KOPT-K1 (cell line): ENCODE measurements around the gene IDE.
"Not testable (repeated sequence)": the region's sequence is repeated elsewhere in the genome, so short reads cannot be mapped to it uniquely, and the experiment has no call there.

Experiments
- H3K27ac ChIP-seq: fragments of 200-600 bp; sonication (generic); 2 replicates; pipeline ENCODE4 v1.5.1; 2016; ENCODE audit warnings: antibody characterized with exemption, mild to moderate bottlenecking, low read depth, low read length; ENCODE audit not compliant: poor library complexity, severe bottlenecking
- H3K36me3 ChIP-seq: fragments of 200-600 bp; sonication (generic); 2 replicates; pipeline ENCODE4 v1.5.1; 2017; ENCODE audit warnings: antibody characterized with exemption, mild to moderate bottlenecking, low read length, moderate library complexity; ENCODE audit not compliant: insufficient read depth
- H3K9me3 ChIP-seq: fragments of 200-600 bp; sonication (generic); 2 replicates; pipeline ENCODE4 v1.5.1; 2017; ENCODE audit warnings: antibody characterized with exemption, low read length, mild to moderate bottlenecking; ENCODE audit not compliant: insufficient read depth, poor library complexity, severe bottlenecking

IDE gene

GRCh38 chr10:92573798-92574547 lies at the start of gene IDE:
Gene IDE, minus strand, starts transcription at chr10:92574093. Its CDS starts 74 bp downstream, at chr10:92574019.
- Histone ChIP-seq H3K27ac (peak within 1 kb of the TSS; percentile 76), H3K36me3 (peaks cover 7% of the 10 kb centered on the region), H3K9me3 (no peaks in the 10 kb centered on the region)

GRCh38 chr10:92619368-92619767 lies 45.5 kb upstream of the IDE start:
- Histone ChIP-seq H3K36me3 (peaks cover 100% of the 10 kb centered on the region), H3K9me3 (no peaks in the 10 kb centered on the region), H3K27ac (no peak overlapping the region)

DNA sequence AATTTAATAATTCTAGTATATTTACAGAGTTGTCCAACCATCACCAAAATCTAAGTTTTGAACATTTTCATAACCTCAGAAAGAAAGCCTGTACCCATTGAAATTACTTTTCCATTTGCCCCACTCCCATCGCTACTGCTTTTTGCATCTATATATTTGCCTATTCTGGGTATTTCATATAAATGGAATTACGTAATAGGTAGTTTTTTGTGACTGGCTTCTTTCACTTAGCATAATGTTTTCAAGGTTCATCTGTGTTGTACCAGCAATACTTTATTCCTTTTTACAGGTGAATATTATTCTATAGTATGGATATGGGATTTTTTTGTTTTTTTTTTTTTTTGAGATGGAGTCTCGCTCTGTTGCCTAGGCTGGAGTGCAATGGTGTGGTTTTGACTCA lies 41.6 kb upstream of the IDE start:
- Histone ChIP-seq H3K27ac (no peak overlapping the region), H3K9me3 (no peaks in the 10 kb centered on the region), H3K36me3 (peaks cover 96% of the 10 kb centered on the region)

DNA sequence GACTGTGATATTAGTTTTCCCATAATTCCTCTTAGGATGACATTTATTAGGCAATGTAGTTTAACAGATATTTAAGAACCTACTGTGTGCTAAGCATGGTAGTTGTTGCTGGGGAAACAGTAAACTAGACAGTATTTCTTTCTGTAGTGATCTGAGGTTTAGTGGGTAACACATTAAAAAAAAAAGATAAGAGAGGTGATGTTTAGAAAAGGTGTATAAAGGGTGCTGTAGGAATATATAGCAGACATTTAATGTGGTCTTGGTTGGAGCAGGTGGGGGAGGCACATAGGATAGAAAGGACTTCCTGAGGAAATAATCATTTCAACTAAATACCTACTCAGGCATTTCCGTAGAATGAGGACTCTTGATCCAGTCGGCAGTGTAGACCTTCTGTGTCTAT lies 30.9 kb upstream of the IDE start:
- Histone ChIP-seq H3K27ac (no peak overlapping the region), H3K9me3 (no peaks in the 10 kb centered on the region), H3K36me3 (peaks cover 52% of the 10 kb centered on the region)

GRCh38 chr10:92598321-92598720 lies 24.4 kb upstream of the IDE start:
- Histone ChIP-seq H3K36me3 (peaks cover 18% of the 10 kb centered on the region), H3K9me3 (no peaks in the 10 kb centered on the region), H3K27ac (no peak overlapping the region)

DNA sequence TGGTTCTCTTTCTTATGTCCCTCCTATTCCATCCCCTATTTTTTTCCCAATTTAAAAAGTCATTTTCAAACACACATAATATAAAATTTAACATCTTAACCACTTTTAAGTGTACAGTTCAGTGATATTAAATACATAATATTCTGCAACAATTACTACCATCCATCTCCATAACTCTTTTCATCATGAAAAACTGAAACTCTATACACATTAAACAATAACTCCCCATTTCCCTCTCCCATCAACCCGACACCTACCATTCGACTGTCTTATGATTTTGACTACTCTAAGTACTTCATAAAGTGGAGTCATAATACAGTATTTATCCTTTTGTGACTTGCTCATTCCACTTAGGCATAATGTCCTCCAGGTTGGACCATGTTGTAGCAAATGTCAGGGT lies 21.6 kb upstream of the IDE start:
- H3K9me3 ChIP-seq = no peaks in the 10 kb centered on the region
- H3K36me3 ChIP-seq = peaks cover 18% of the 10 kb centered on the region
- H3K27ac ChIP-seq = no peak overlapping the region

DNA sequence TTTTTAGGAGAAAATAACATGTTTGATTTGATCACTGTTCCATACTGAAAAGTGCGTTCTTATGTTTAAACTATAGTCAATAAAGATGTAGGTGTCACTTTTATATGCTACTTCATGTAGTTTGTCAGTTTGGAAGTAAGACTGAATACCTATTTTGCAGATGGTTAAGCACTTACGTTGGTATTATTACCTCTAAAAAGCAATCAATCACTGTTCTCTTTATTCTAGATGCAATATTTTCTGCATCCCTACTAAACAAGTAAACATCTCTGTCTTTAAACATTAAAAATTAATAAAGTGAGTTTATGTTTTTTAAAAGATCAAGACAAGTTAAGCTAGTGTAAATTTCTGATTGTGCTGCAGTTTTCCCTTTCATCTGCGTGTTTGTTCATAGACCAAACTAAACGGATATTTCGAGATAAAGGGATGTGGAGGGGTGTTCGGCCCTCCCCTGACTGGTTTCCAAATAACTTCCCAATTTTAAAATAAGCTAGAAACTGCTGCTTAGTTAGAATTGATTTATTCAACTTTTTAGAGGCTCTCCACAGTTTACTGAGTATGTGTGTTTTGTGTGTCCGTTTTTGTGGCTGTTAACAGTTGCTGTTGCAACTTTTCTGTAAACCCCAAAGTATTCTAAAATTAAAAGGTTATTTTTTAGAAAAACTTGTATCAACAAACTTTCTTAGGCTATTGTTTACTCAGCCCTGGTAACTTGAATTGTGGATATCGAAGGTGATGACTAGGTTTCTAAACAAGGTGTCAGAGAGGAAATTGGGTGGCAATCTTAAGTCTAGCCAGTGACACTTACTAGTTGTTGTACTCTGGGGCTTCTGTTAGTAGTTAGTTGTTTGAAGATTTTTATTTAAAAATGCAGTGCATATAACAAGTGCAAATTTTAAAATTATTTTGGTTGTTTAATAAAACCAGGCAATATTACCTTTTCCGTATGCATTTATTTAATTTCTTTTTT lies 20.0 kb upstream of the IDE start:
- Histone ChIP-seq H3K27ac (peak overlapping the region; percentile 97), H3K9me3 (no peaks in the 10 kb centered on the region), H3K36me3 (peaks cover 15% of the 10 kb centered on the region)

DNA sequence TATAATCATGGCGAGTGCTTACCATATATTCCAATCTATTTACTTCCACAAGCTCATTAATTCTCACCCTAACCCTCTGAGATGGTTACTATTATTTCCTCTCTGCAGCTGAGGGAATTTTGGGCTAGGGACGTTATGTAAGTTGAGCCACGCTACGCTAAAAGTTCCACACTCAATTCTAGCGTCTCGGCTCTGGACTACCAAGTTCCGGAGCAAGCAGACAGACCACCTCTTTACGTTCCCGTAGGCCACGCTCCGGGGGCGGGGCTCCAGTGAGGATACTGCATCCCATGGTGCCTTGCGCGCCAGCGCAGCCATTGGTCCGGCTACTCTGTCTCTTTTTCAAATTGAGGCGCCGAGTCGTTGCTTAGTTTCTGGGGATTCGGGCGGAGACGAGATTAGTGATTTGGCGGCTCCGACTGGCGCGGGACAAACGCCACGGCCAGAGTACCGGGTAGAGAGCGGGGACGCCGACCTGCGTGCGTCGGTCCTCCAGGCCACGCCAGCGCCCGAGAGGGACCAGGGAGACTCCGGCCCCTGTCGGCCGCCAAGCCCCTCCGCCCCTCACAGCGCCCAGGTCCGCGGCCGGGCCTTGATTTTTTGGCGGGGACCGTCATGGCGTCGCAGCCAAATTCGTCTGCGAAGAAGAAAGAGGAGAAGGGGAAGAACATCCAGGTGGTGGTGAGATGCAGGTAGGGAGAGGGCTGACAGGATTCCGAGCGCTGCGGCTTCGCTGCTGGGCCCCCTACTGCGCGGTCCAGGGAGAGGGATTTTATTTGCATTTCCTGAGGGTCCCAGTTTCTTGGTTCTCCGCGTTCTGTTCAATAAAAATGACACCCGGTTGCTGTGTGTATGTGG lies 19.1 kb upstream of the IDE start, which contains the start of gene KIF11:
Gene KIF11 (plus strand): TSS at position 370 of the 858 bp plus-strand sequence. CDS start 246 bp downstream, at position 616.
- no peaks in the 10 kb centered on the region for H3K9me3 ChIP-seq
- peak within 1 kb of the TSS; percentile 97 for H3K27ac ChIP-seq
- peaks cover 8% of the 10 kb centered on the region for H3K36me3 ChIP-seq

GRCh38 chr10:92591550-92592022 lies 17.7 kb upstream of the IDE start:
- Histone ChIP-seq H3K27ac (peak overlapping the region; percentile 97), H3K9me3 (no peaks in the 10 kb centered on the region), H3K36me3 (no peaks in the 10 kb centered on the region; the same call in 1 of the 2 replicates)

DNA sequence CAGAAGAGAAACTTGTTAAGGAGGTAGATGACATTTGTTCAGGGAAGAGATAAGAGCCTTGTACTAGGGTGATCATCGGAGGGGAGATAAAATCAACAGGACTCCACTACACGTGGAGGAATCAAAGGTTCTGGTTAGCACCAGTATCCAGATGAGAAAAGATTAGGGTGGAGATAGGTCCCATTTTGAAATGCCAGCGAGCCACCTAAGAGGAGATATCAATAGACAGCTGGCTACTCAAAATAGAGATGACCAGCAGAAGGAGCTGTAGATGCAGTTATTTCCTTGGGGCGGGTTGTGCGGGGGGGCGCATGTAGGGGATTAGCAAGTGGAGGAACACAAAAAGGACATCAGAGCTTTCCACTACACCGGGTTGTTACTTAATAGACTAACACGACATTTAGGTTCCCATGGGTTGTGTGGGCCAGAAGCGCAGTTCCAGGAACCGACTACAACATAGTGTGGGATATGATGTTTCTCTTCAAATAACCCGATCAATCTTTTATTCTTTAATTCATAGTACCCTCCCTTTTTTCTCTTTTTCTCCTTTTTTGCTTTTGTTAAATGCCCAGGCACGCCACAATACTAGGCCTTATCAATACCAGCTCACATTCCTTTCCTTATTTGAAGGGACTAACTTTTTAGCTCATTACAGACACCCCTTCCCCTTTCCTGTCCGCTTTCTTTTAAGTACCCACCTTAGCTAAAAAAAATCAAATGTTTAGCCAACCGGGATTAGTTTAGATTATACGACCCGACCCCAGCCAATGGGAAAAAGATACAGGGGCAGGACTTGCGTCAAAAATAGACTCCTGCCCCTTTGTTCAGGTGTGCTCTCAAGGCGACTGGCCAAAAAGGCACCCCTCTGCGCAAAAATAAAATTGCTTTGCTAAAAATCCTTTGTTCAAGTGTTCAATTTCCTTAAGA lies 17.0 kb upstream of the IDE start:
- H3K9me3 ChIP-seq = no peaks in the 10 kb centered on the region
- H3K36me3 ChIP-seq = no peaks in the 10 kb centered on the region
- H3K27ac ChIP-seq = peak overlapping the region; percentile 97

DNA sequence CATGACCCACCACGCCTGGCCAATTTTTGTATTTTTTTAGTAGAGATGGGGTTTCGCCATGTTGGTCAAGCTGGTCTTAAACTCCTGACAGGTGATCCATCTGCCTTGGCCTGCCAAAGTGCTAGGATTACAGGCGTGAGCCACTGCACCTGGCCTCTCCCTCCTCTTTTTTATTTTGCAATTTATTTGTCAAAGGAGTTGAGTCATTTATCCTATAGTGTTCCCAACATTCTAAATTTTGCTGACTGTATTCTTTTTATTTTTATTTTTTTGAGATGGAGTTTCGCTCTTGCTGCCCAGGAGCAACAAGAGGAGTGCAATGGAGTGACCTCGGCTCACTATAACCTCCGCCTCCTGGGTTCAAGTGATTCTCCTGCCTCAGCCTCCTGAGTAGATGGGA lies 8.5 kb upstream of the IDE start:
- not testable (repeated sequence) for H3K36me3 ChIP-seq, H3K27ac ChIP-seq, H3K9me3 ChIP-seq

DNA sequence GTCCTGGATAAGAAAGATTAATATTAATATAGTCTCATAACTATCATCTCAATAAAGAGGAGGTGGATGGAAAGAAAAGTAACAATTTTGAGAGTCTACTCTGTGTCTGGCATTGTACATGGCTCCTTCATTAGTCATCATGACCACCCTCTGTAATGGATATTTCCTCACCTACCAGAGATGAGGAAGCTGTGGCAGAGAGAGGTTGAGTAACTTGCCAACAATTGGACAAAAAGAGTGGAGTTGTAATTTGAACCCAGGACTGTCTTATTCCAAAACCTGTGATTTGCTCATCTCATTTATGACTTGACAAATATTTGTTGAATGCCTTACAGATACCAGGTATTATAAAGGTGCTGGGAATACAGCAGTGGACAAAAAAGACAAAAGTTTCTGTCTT lies 2.1 kb upstream of the IDE start:
- no peak overlapping the region for H3K27ac ChIP-seq
- no peaks in the 10 kb centered on the region for H3K36me3 ChIP-seq
- no peaks in the 10 kb centered on the region for H3K9me3 ChIP-seq

- H3K27ac ChIP-seq = peak overlapping the region; percentile 76
- no peaks in the 10 kb centered on the region; the same call in 1 of the 2 replicates for H3K36me3 ChIP-seq
- H3K9me3 ChIP-seq = no peaks in the 10 kb centered on the region
Observed at GRCh38 chr10:92574548-92575261, 812 bp upstream of the IDE start.
